ENCODE results near the gene FARS2. TPM values are rescaled to one million over a fixed set of nuclear protein-coding genes. Genes with fewer than 3 reads are reported as not detected.

Gene FARS2
- total and polyA plus RNA-seq, 5 experiments from 2014 or later: 13.6 to 39.1 (median 28.1) TPM

DNA sequence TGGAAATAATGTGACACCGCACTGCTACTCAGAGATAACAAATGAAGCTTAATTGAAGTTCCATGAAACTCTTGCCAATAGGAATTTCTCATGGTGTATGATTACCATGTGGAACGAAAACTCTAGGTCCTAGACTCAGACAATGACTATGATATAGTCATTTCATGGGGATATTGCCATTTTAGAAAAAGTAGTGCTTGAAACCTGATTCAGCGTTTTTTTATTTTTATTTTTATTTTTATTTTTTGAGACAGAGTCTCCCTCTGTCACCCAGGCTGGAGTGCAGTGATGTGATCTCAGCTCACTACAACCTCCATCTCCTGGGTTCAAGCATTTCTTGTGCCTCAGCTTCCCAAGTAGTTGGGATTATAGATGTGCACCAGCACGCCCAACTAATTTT, 253.9 kb downstream of the FARS2 start:
- POLR2A ChIA-PET: no interaction called here
- no peaks in the 10 kb centered on the region for H3K9me3 Mint-ChIP-seq
- no peak overlapping the region for H3K27ac Mint-ChIP-seq
- no peaks in the 10 kb centered on the region for H3K27me3 Mint-ChIP-seq
- H3K4me1 Mint-ChIP-seq: peaks cover 21 to 47% (median 36%) of the 10 kb centered on the region in 4 donors
- ATAC-seq (no peak), DNase-seq (no peak)
- H3K4me3 Mint-ChIP-seq: no peak overlapping the region
- H3K36me3 Mint-ChIP-seq: peaks cover 0 to 8% (median 3%) of the 10 kb centered on the region in 3 donors

DNA sequence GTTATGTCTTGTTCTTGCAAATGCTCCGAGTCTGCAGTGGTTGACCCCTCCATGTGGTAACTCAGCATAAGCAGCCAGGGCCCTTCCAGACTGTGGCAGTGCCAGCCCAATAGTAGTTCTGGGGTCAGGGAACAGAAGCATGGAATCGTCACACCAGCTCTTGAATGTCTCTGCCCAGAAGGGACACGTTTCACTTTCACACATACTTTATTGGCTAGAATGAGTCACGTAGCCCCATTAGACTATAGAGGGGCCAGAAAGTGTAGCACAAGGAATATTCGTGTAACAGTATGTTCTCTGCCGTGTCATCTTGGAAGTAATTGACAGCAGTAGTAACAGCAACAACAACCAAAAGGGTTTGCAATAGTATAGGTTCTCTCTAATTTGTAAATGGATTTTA, 254.7 kb downstream of the FARS2 start:
- Mint-ChIP-seq H3K27me3 (no peaks in the 10 kb centered on the region), H3K4me1 (peaks cover 22 to 52% (median 40%) of the 10 kb centered on the region in 4 donors), H3K4me3 (no peak overlapping the region), H3K9me3 (no peaks in the 10 kb centered on the region), H3K36me3 (peaks cover 0 to 8% (median 3%) of the 10 kb centered on the region in 3 donors), H3K27ac (peak overlapping the region in 1 of 10 donors; percentile 23)
- POLR2A ChIA-PET: no interaction called here
- ATAC-seq: no peak
- DNase-seq: no peak

DNA sequence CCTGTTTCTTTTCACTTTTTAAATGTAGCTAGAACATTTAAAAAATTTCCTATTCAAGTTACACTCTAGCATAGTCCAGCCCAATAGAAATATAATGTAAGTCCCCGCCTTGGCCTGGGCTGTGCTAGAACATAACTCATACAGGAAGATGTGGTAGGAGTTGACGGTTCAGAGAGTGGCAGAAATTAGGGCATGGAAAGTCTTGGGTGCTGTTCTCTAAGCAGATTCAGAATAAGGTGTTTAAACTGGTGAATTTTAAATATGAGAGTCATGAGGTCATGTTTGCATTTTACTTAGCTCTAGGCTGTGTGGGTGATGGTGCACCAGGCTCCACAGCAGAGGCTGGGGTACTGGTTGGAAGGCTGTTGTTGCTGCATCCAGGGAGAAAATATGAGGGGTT, 256.5 kb downstream of the FARS2 start:
- POLR2A ChIA-PET: no interaction called here
- peaks cover 20 to 70% (median 49%) of the 10 kb centered on the region in 4 donors for H3K4me1 Mint-ChIP-seq
- peaks cover 0 to 6% (median under 1%) of the 10 kb centered on the region in 3 donors for H3K36me3 Mint-ChIP-seq
- no peaks in the 10 kb centered on the region for H3K9me3 Mint-ChIP-seq
- DNase-seq (peak in 4 of 10 donors; percentile 9 to 28 (median 16)), ATAC-seq (peak; percentile 72 to 74)
- peak overlapping the region; percentile 0 to 61 (median 30) for H3K4me3 Mint-ChIP-seq
- peak overlapping the region in 8 of 10 donors; percentile 3 to 68 (median 27) for H3K27ac Mint-ChIP-seq
- no peaks in the 10 kb centered on the region for H3K27me3 Mint-ChIP-seq

DNA sequence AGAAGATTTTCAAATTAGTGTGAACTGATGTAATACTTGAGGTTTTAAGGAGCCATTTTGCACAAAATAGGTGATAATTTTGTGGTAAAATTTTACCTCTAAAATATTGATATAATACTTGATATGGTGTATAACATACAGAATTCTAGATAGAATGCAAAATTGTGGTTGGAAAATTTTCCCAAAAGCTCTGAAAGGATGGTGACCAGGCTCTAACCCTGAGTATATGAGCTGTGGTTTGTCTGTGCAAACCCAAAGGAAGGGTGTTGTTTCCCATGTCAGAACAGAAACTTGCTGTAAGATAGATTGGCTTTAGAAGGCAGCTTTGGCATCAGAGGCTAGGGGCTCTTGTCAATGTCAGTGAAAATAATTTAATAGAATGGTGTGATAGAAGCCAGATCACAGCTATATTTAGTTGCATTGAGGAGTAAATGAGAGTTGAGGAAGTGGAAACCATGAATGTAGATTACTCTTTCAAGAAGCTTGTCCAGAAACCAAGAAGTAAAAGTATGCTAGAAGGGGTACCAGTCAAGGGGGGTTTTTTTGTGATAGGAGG, 257.7 kb downstream of the FARS2 start:
- peak overlapping the region in 9 of 10 donors; percentile 0 to 58 (median 30) for H3K4me3 Mint-ChIP-seq
- POLR2A ChIA-PET: interaction anchor here (1.1 kb wide), 1 partner anchor 9 kb away, joined by 3 read pairs; no protein-coding TSS in a partner anchor
- ATAC-seq: no peak
- peak in 2 of 10 donors; percentile 1 to 17 for DNase-seq
- peaks cover 18 to 68% (median 47%) of the 10 kb centered on the region in 4 donors for H3K4me1 Mint-ChIP-seq
- peaks cover 0 to 6% (median 0%) of the 10 kb centered on the region in 3 donors for H3K36me3 Mint-ChIP-seq
- no peaks in the 10 kb centered on the region for H3K27me3 Mint-ChIP-seq
- H3K27ac Mint-ChIP-seq: peak overlapping the region in 5 of 10 donors; percentile 1 to 61 (median 36)
- no peaks in the 10 kb centered on the region for H3K9me3 Mint-ChIP-seq

DNA sequence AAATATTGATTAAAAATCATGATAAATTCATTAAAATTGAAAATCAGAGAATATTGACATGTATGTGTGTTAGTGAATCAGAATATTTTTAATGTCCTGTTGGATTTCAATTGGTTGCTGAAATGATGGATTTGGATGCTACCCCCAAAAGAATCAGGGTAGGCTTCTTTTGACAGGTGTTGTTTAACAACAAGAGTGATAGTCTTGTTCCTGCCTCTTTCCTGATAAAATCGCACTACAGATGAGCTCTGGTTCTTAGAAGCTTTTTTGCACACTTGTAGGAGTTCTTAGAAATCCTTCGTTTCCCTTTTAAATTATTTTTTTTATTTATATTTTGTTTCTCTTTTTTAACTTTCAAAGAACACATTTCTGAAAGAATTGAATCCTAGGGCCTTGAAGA, 259.5 kb downstream of the FARS2 start:
- POLR2A ChIA-PET: interaction anchor here (1.4 kb wide), 1 partner anchor 12 kb away, joined by 4 read pairs; no protein-coding TSS in a partner anchor
- DNase-seq (no peak), ATAC-seq (no peak)
- H3K27me3 Mint-ChIP-seq: no peaks in the 10 kb centered on the region
- H3K9me3 Mint-ChIP-seq: no peaks in the 10 kb centered on the region
- peak overlapping the region in 1 of 10 donors; percentile 49 for H3K27ac Mint-ChIP-seq
- peaks cover 20 to 66% (median 47%) of the 10 kb centered on the region in 4 donors for H3K4me1 Mint-ChIP-seq
- peaks cover 0 to 2% (median 0%) of the 10 kb centered on the region in 3 donors for H3K36me3 Mint-ChIP-seq
- no peak overlapping the region for H3K4me3 Mint-ChIP-seq

DNA sequence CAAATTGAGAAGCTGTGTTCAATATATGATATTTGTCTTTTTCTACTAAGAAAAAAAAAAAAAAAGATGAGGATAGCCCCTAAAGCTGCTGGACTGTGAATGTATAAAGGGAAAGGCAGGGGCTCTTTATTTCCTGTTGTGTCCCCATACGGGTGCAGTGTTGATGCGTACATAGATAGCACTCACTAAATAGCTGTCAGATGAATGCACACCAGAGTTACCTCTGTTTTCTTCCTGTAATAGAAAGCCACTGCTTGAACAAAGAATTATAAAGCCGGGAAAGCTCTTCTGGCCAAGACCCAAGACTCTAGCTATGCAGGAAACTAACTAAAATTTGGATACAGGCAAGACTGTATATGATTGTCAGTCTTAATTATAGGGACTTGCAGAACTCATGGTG, 260.0 kb downstream of the FARS2 start:
- Mint-ChIP-seq H3K4me3 (peak overlapping the region in 3 of 10 donors; percentile 14 to 38 (median 24)), H3K27me3 (no peaks in the 10 kb centered on the region), H3K9me3 (no peaks in the 10 kb centered on the region), H3K4me1 (peaks cover 20 to 62% (median 46%) of the 10 kb centered on the region in 4 donors), H3K27ac (peak overlapping the region in 4 of 10 donors; percentile 26 to 72 (median 52)), H3K36me3 (peaks cover 0 to 2% (median 0%) of the 10 kb centered on the region in 3 donors)
- ATAC-seq: no peak
- DNase-seq: no peak
- POLR2A ChIA-PET: interaction anchor here (1.4 kb wide), 1 partner anchor 12 kb away, joined by 4 read pairs; no protein-coding TSS in a partner anchor

DNA sequence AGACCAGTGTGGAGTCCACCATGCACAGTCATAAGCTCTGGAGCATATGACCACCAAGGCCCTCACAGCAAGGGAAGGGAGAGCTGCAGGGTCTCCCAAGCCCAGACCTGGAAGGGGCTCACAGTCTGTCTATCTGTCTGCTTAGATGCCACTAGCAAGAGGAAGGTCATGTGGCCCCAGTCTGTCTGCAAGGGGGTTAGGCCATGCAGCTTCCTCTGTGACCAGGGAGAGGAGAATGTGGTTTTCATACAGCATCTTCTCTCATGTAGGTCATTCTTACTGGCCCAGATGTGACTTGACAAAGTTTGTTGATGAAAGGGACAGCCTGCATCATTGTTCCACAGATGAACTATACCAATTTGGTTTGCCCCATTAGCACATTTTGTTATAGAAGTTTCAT, 260.8 kb downstream of the FARS2 start:
- Mint-ChIP-seq H3K9me3 (no peaks in the 10 kb centered on the region), H3K27ac (peak overlapping the region in 3 of 10 donors; percentile 16 to 34 (median 26)), H3K36me3 (peaks cover 0 to 6% (median 4%) of the 10 kb centered on the region in 3 donors), H3K27me3 (no peaks in the 10 kb centered on the region), H3K4me3 (peak overlapping the region in 1 of 10 donors; percentile 15), H3K4me1 (peaks cover 16 to 54% (median 40%) of the 10 kb centered on the region in 4 donors)
- POLR2A ChIA-PET: interaction anchor here (1.4 kb wide), 1 partner anchor 13 kb away, joined by 4 read pairs; no protein-coding TSS in a partner anchor
- no peak for DNase-seq
- ATAC-seq: no peak

DNA sequence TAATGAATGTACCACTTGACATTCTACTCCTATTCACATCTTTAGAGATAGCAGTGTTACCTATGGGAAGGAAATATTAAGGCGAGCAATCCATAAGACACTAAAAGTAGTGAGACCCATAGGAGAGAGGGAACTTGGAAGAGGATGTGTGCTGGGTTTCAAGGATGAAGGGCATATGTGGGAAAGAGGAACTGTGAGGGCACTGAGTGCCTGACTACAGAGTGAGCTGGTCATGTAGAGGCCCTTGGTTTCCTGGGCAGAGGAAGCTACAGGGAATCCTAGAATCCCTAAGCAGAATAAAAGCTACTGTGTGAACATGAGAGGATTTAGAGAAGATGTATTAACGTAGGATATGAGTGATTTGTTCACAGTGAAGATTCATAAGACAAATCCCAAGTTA, 262.8 kb downstream of the FARS2 start:
- peaks cover 0 to 17% (median 6%) of the 10 kb centered on the region in 3 donors for H3K36me3 Mint-ChIP-seq
- POLR2A ChIA-PET: no interaction called here
- H3K27ac Mint-ChIP-seq: peak overlapping the region in 1 of 10 donors; percentile 17
- peaks cover 8 to 41% (median 26%) of the 10 kb centered on the region in 4 donors for H3K4me1 Mint-ChIP-seq
- H3K27me3 Mint-ChIP-seq: no peaks in the 10 kb centered on the region
- H3K4me3 Mint-ChIP-seq: no peak overlapping the region
- DNase-seq (no peak), ATAC-seq (no peak)
- H3K9me3 Mint-ChIP-seq: no peaks in the 10 kb centered on the region

DNA sequence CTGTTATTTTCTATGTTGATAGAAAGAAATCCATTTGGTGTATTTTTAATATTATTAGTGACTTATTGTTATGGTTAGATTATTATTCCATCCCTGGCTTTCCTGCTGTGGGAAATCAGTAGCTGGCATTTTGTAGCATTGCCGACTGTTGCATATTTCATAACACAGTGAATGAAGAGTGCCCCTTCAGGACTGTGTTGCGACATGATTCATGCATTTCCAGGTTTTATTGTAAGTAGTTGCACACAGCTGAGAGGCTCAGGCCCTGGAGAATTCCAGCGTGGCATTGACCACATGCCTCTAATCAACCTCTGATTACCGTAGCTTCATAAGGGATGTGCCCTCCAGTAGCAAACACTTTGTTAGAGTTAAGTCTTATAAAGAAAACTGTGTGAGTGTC, 263.9 kb downstream of the FARS2 start:
- H3K9me3 Mint-ChIP-seq: no peaks in the 10 kb centered on the region
- H3K27me3 Mint-ChIP-seq: no peaks in the 10 kb centered on the region
- H3K27ac Mint-ChIP-seq: peak overlapping the region in 1 of 10 donors; percentile 26
- no peak overlapping the region for H3K4me3 Mint-ChIP-seq
- peaks cover 0 to 16% (median 6%) of the 10 kb centered on the region in 3 donors for H3K36me3 Mint-ChIP-seq
- peaks cover 5 to 32% (median 19%) of the 10 kb centered on the region in 4 donors for H3K4me1 Mint-ChIP-seq
- no peak for ATAC-seq
- POLR2A ChIA-PET: no interaction called here
- DNase-seq: no peak

DNA sequence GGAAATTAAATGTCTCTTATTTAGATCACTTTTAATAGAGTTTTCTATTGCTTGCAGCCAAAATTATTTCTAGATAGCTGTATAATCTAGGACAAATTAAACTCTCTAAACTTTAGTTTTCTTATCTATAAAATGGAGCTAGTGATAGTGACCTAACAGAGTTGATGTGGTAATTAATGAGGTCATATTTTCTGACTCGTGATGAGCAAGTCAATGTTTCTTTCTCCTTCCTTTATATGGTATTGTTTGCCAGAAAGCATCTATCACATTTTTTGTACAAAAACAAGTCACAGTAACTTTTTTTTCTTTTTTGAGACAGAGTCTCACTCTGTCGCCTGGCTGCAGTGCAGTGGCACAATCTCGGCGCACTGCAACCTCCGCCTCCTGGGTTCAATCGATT, 267.7 kb downstream of the FARS2 start:
- POLR2A ChIA-PET: no interaction called here
- ATAC-seq: no peak
- H3K9me3 Mint-ChIP-seq: no peaks in the 10 kb centered on the region
- H3K4me1 Mint-ChIP-seq: peaks cover 0 to 9% (median 7%) of the 10 kb centered on the region in 4 donors
- no peak overlapping the region for H3K4me3 Mint-ChIP-seq
- H3K27ac Mint-ChIP-seq: no peak overlapping the region
- DNase-seq: no peak
- H3K27me3 Mint-ChIP-seq: no peaks in the 10 kb centered on the region
- peaks cover 0 to 16% (median 15%) of the 10 kb centered on the region in 3 donors for H3K36me3 Mint-ChIP-seq

DNA sequence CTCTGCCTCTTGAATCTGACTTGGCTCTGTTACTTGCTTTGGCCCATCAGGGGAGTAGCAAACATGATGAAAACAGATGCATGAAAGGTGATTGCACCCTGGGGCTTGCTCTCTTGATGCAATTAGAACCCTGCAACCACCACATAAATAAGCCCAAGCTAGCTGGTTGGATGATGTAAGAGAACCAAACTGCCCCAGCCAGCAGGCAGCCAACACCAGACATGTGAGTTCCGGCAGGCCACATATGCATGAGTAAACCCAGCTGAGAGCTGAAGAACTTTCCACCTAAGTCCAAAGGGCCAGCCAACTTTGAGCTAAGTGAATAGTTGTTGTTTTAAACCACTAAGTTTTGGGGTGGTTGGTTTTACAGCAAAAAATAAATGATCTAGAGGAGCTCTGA, 268.4 kb downstream of the FARS2 start:
- Mint-ChIP-seq H3K4me1 (peaks cover 0 to 9% (median 6%) of the 10 kb centered on the region in 4 donors), H3K9me3 (peaks cover 0 to 4% (median 0%) of the 10 kb centered on the region in 9 donors), H3K27me3 (no peaks in the 10 kb centered on the region), H3K4me3 (no peak overlapping the region), H3K36me3 (peaks cover 0 to 17% (median 16%) of the 10 kb centered on the region in 3 donors), H3K27ac (no peak overlapping the region)
- POLR2A ChIA-PET: interaction anchor here (0.6 kb wide), 1 partner anchor 374 kb away, joined by 3 read pairs; no protein-coding TSS in a partner anchor
- DNase-seq (no peak), ATAC-seq (no peak)

DNA sequence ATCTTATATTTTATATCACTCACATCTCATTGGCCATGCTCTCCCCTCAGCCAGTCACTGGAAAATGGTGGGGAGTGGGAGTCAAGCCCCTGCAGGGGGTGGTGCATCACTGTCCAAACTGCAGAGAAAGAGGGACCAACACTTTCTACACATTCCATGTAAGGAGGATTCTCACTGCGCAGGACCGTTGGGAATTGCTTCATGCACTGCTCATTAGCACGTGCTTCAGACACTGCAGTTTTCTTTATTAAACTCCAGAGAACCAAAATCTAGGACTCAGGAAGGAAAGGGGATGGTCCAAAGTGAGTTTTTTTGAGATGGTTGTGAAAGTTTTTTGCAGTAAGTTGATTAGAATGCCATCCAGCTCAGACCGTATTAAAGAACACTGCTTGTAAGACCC, 269.8 kb downstream of the FARS2 start:
- no peaks in the 10 kb centered on the region for H3K27me3 Mint-ChIP-seq
- H3K9me3 Mint-ChIP-seq: peaks cover 0 to 4% (median 0%) of the 10 kb centered on the region in 9 donors
- POLR2A ChIA-PET: interaction anchor here (0.5 kb wide), 1 partner anchor 513 kb away, joined by 5 read pairs; no protein-coding TSS in a partner anchor
- H3K36me3 Mint-ChIP-seq: peaks cover 0 to 22% (median 21%) of the 10 kb centered on the region in 3 donors
- peaks cover 0 to 9% (median 3%) of the 10 kb centered on the region in 4 donors for H3K4me1 Mint-ChIP-seq
- H3K4me3 Mint-ChIP-seq: no peak overlapping the region
- DNase-seq: no peak
- no peak for ATAC-seq
- H3K27ac Mint-ChIP-seq: peak overlapping the region in 1 of 10 donors; percentile 62

DNA sequence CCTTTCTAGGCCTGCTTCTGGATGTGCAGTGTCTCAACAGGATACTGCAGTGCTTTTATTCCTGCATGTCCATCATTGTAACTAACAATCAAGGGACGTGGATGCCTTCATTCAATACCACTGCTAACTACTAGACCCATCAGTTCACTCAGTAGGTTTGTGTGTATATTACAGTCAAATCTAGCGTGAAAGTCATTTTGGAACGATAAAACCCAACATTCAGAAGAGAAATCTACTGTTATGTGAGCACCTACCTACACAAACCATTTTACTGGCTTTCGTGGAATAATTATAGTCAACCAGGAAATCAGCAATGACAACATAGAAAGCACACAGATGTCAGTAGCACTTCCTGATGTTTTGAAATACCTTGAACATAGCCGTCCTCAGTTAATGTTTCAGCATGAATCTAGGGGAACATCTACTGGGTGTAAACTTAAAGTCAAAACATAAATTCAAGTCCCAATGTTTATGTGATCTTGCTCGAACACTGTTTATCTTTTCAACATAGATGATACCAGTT, 270.6 kb downstream of the FARS2 start:
- Mint-ChIP-seq H3K27me3 (no peaks in the 10 kb centered on the region), H3K27ac (peak overlapping the region in 1 of 10 donors; percentile 64), H3K36me3 (peaks cover 0 to 22% (median 17%) of the 10 kb centered on the region in 3 donors), H3K4me3 (no peak overlapping the region), H3K4me1 (peaks cover 0 to 9% (median 4%) of the 10 kb centered on the region in 4 donors), H3K9me3 (peaks cover 0 to 4% (median 0%) of the 10 kb centered on the region in 9 donors)
- DNase-seq: no peak
- POLR2A ChIA-PET: interaction anchor here (0.5 kb wide), 1 partner anchor 512 kb away, joined by 5 read pairs; no protein-coding TSS in a partner anchor
- no peak for ATAC-seq

Data from naive thymus-derived CD8-positive, alpha-beta T cell (primary cell).